K562 (cell line): ENCODE results near the gene POLA1.

Experiments
- DIDO1 ChIP-seq: fragments of 450-650 bp; IDR thresholded peaks from 2 replicates; pipeline ENCODE4 v1.6.1; 2016; ENCODE audit warnings: low read depth, missing biosample characterization, missing genetic modification characterization
- EZH2 ChIP-seq: IDR thresholded peaks from 2 replicates; pipeline ENCODE4 v1.6.1; 2012; ENCODE audit warnings: low read depth, mild to moderate bottlenecking, inconsistent platforms, low read length, borderline replicate concordance
- KAT7 ChIP-seq: sonication (generic); formaldehyde crosslinking; IDR thresholded peaks from 2 replicates; pipeline ENCODE4 v1.8.0; 2022; ENCODE audit warnings: missing genetic modification reagents, mild to moderate bottlenecking, borderline replicate concordance
- KLF6 ChIP-seq: fragments of 250-450 bp; sonication (Bioruptor Pico); IDR thresholded peaks from 2 replicates; pipeline ENCODE4 v1.4.0; 2020; ENCODE audit warnings: mild to moderate bottlenecking, moderate library complexity, borderline replicate concordance
- PCBP1 ChIP-seq: fragments of 200-400 bp; formaldehyde crosslinking; IDR thresholded peaks from 2 replicates; pipeline ENCODE4 v1.6.1; 2018; ENCODE audit warnings: mild to moderate bottlenecking, low read depth, low read length; ENCODE audit not compliant: poor library complexity, severe bottlenecking
- TEAD1 ChIP-seq, 2 experiments: fragments of 450-650 bp in 1 of 2; sonication (generic) in 1 of 2; formaldehyde crosslinking; IDR thresholded peaks; 2 replicates each; pipeline versions ENCODE4 v1.4.0 to v1.8.0; 2020 to 2022; ENCODE audit warnings: mild to moderate bottlenecking in 2 of 2, missing genetic modification reagents in 1 of 2
- TGIF2 ChIP-seq: sonication (generic); formaldehyde crosslinking; IDR thresholded peaks from 2 replicates; pipeline ENCODE4 v1.8.1; 2022; ENCODE audit warnings: mild to moderate bottlenecking, missing genetic modification reagents, moderate library complexity
- ZNF24 ChIP-seq: fragments of 450-650 bp; IDR thresholded peaks from 2 replicates; pipeline ENCODE4 v1.6.1; 2016
- ZNF780A ChIP-seq: fragments of 250-450 bp; sonication (Bioruptor Pico); IDR thresholded peaks from 2 replicates; pipeline ENCODE4 v1.5.0; 2021; ENCODE audit warnings: mild to moderate bottlenecking
- TF ChIP-seq, protein P1 (sequence below): sonication (generic); formaldehyde crosslinking; IDR thresholded peaks from 2 replicates; pipeline ENCODE4 v1.8.0; 2022; ENCODE audit warnings: mild to moderate bottlenecking, missing genetic modification reagents
- TF ChIP-seq, protein P2 (sequence below): sonication (generic); formaldehyde crosslinking; IDR thresholded peaks from 2 replicates; pipeline ENCODE4 v1.5.0; 2020; ENCODE audit warnings: missing genetic modification reagents
- TF ChIP-seq, protein P3 (sequence below), 2 experiments: fragments of 450-650 bp in 1 of 2; sonication (generic) in 1 of 2; formaldehyde crosslinking in 1 of 2; IDR thresholded peaks in 1 of 2; conservative IDR thresholded peaks in 1 of 2; 2 replicates each; pipeline versions ENCODE4 v1.6.1 to v1.8.1; 2016 to 2023; ENCODE audit warnings: mild to moderate bottlenecking in 2 of 2, moderate library complexity in 2 of 2, inconsistent platforms in 1 of 2, missing genetic modification reagents in 1 of 2
- TF ChIP-seq, protein P4 (sequence below), 3 experiments: IDR thresholded peaks in 2 of 3; conservative IDR thresholded peaks in 1 of 3; 2 replicates each; pipeline ENCODE4 v1.5.1; 2011 to 2012; ENCODE audit warnings: low read length in 3 of 3, mild to moderate bottlenecking in 3 of 3, control low read depth in 2 of 3, improper control_type of control experiment in 1 of 3, inconsistent platforms in 1 of 3, low read depth in 1 of 3, mixed read lengths in 1 of 3, moderate library complexity in 1 of 3; ENCODE audit not compliant: insufficient read depth in 2 of 3

DNA sequence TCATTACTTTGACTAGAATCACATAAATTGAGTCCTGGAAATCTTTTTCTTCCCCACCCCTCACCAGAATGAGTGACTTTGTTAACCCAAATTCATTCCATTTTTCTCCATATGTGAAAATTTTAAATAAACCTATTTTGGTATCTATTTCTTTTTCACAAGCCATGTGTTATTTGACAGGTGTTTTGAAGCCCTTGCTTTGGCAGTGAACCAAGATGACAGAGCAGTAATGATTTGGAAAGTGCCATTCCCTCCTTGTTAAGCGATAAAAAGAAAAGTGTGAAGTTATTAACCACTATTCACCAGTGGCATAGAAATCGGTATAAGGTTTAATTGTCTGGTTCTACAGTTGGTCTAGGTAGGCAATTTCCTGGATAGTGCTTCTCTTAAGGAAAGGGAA lies 66.1 kb downstream of the POLA1 start:
- TF ChIP-seq EZH2 (no peak), TEAD1 (CRISPR knock-in tag; IDR thresholded peaks at IDR 0.05) (no peak), TGIF2 (no peak), KLF6 (CRISPR knock-in tag) (no peak), PCBP1 (no peak), ZNF24 (no peak), ZNF780A (no peak), KAT7 (no peak), DIDO1 (tag) (no peak)
- TF ChIP-seq, protein P1, sequence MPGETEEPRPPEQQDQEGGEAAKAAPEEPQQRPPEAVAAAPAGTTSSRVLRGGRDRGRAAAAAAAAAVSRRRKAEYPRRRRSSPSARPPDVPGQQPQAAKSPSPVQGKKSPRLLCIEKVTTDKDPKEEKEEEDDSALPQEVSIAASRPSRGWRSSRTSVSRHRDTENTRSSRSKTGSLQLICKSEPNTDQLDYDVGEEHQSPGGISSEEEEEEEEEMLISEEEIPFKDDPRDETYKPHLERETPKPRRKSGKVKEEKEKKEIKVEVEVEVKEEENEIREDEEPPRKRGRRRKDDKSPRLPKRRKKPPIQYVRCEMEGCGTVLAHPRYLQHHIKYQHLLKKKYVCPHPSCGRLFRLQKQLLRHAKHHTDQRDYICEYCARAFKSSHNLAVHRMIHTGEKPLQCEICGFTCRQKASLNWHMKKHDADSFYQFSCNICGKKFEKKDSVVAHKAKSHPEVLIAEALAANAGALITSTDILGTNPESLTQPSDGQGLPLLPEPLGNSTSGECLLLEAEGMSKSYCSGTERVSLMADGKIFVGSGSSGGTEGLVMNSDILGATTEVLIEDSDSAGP: no peak
- TF ChIP-seq, protein P2, sequence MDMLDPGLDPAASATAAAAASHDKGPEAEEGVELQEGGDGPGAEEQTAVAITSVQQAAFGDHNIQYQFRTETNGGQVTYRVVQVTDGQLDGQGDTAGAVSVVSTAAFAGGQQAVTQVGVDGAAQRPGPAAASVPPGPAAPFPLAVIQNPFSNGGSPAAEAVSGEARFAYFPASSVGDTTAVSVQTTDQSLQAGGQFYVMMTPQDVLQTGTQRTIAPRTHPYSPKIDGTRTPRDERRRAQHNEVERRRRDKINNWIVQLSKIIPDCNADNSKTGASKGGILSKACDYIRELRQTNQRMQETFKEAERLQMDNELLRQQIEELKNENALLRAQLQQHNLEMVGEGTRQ: no peak
- TF ChIP-seq, protein P3, sequence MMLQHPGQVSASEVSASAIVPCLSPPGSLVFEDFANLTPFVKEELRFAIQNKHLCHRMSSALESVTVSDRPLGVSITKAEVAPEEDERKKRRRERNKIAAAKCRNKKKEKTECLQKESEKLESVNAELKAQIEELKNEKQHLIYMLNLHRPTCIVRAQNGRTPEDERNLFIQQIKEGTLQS (IDR thresholded peaks at IDR 0.05): no peak
- TF ChIP-seq, protein P3 (CRISPR knock-in tag; conservative IDR thresholded peaks at IDR 0.05): no peak
- TF ChIP-seq, protein P4, sequence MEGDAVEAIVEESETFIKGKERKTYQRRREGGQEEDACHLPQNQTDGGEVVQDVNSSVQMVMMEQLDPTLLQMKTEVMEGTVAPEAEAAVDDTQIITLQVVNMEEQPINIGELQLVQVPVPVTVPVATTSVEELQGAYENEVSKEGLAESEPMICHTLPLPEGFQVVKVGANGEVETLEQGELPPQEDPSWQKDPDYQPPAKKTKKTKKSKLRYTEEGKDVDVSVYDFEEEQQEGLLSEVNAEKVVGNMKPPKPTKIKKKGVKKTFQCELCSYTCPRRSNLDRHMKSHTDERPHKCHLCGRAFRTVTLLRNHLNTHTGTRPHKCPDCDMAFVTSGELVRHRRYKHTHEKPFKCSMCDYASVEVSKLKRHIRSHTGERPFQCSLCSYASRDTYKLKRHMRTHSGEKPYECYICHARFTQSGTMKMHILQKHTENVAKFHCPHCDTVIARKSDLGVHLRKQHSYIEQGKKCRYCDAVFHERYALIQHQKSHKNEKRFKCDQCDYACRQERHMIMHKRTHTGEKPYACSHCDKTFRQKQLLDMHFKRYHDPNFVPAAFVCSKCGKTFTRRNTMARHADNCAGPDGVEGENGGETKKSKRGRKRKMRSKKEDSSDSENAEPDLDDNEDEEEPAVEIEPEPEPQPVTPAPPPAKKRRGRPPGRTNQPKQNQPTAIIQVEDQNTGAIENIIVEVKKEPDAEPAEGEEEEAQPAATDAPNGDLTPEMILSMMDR (IDR thresholded peaks at IDR 0.05 in 2 of 3, conservative IDR thresholded peaks at IDR 0.05 in 1 of 3; ENCODE audit: insufficient read depth in 2 of 3, low read depth in 1 of 3, low read length in 3 of 3): no peak
